ENCODE data around the gene PHKB.

Gene PHKB

GRCh38 chr16:47473792-47474191 is 12.7 kb downstream of the PHKB start:
- TF ChIP-seq CTCF (IDR thresholded peaks at IDR 0.05; ENCODE audit: extremely low read depth, missing control alignments) = no peak
- DNase-seq (ENCODE audit: low spot score) = no peak

GRCh38 chr16:47475786-47476185 is 14.7 kb downstream of the PHKB start:
- no peak for DNase-seq (ENCODE audit: low spot score)
- no peak for TF ChIP-seq CTCF (IDR thresholded peaks at IDR 0.05; ENCODE audit: extremely low read depth, missing control alignments)

GRCh38 chr16:47476654-47477345 is 15.7 kb downstream of the PHKB start:
- TF ChIP-seq CTCF (IDR thresholded peaks at IDR 0.05; ENCODE audit: extremely low read depth, missing control alignments) = no peak
- no peak for DNase-seq (ENCODE audit: low spot score)

GRCh38 chr16:47477679-47478078 is 16.5 kb downstream of the PHKB start:
- no peak for TF ChIP-seq CTCF (IDR thresholded peaks at IDR 0.05; ENCODE audit: extremely low read depth, missing control alignments)
- DNase-seq (ENCODE audit: low spot score) = no peak

GRCh38 chr16:47480410-47480809 is 19.3 kb downstream of the PHKB start:
- no peak for TF ChIP-seq CTCF (IDR thresholded peaks at IDR 0.05; ENCODE audit: extremely low read depth, missing control alignments)
- no peak for DNase-seq (ENCODE audit: low spot score)

- TF ChIP-seq CTCF (IDR thresholded peaks at IDR 0.05; ENCODE audit: extremely low read depth, missing control alignments) = no peak
- DNase-seq (ENCODE audit: low spot score) = no peak
These were observed 20.7 kb downstream of the PHKB start for GRCh38 chr16:47481698-47482374.

GRCh38 chr16:47483616-47484015 is 22.5 kb downstream of the PHKB start:
- DNase-seq (ENCODE audit: low spot score) = no peak
- TF ChIP-seq CTCF (IDR thresholded peaks at IDR 0.05; ENCODE audit: extremely low read depth, missing control alignments) = no peak

All from GM20000 (cell line).